ENCODE data around the gene AKR1E2.

Gene AKR1E2

DNA sequence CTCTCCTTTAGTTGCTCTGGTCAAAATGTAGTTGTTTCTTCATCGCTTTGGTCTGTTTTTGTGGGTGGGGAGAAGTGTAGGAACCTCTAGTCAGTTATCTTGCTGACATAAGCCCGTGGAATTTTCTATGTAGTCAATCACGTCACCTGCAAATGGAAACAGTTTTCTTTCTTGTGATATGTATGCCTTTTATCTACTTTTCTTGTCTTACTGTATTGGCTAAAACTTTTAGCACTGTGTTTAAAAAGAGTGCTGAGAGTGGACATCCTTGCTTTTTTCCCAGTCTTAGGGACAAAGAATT, 42.3 kb downstream of the AKR1E2 start:
- DNase-seq (ENCODE audit: insufficient read length, low spot score): no peak
- TF ChIP-seq POLR2A (IDR thresholded peaks at IDR 0.05; ENCODE audit: low read depth, low read length): no peak
- no peak for FAIRE-seq

DNA sequence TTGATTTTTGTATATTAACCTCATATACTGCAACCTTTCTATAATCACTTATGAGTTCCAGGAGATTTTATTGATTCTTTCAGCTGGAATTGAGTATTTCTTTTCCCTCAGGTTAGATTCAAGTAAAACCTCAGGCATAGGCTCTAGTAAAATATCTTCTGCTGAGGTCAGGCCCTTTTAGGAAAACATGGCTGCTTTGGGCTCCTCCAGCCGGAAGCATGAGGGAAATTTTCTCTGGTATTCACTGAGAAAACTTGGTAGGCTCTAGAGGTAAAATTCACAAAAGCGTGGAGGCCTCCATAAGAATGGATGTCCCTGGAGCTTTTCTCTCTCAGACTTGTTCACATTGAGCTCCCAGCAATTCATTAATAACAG, 56.7 kb downstream of the AKR1E2 start:
- FAIRE-seq (no peak), DNase-seq (ENCODE audit: insufficient read length, low spot score) (no peak)
- no peak for TF ChIP-seq POLR2A (IDR thresholded peaks at IDR 0.05; ENCODE audit: low read depth, low read length)

- no peak for FAIRE-seq
- DNase-seq (ENCODE audit: insufficient read length, low spot score): peak; percentile 12
- no peak for TF ChIP-seq POLR2A (IDR thresholded peaks at IDR 0.05; ENCODE audit: low read depth, low read length)
Measured at GRCh38 chr10:4883079-4883739, 57.2 kb downstream of the AKR1E2 start.

- FAIRE-seq (no peak), DNase-seq (ENCODE audit: insufficient read length, low spot score) (no peak)
- no peak for TF ChIP-seq POLR2A (IDR thresholded peaks at IDR 0.05; ENCODE audit: low read depth, low read length)
Measured at GRCh38 chr10:4885162-4885561, 59.2 kb downstream of the AKR1E2 start.

GRCh38 chr10:4887501-4887900, 61.5 kb downstream of the AKR1E2 start:
- DNase-seq (ENCODE audit: insufficient read length, low spot score) (no peak), FAIRE-seq (no peak)
- no peak for TF ChIP-seq POLR2A (IDR thresholded peaks at IDR 0.05; ENCODE audit: low read depth, low read length)

GRCh38 chr10:4888236-4888635, 62.2 kb downstream of the AKR1E2 start:
- FAIRE-seq: no peak
- no peak for TF ChIP-seq POLR2A (IDR thresholded peaks at IDR 0.05; ENCODE audit: low read depth, low read length)
- DNase-seq (ENCODE audit: insufficient read length, low spot score): no peak

DNA sequence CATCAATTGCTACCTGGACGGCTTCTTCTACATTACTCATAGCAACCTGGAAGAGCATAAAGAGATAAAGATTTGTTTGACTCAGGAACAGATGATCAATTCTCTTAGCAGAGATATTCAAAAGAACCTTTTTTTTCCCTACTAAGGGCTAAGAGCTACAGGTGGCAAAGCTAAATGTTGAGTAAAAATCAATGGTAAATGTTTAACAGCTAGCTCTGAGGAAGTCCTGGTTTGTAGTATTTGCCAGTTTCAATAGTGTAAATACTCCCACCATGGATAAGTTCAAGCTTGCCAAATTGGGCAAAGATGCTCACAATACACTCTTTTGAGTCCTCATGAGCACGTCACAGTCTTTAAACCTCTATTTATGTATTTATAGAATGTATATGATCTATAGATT, 64.0 kb downstream of the AKR1E2 start:
- FAIRE-seq: no peak
- no peak for DNase-seq (ENCODE audit: insufficient read length, low spot score)
- TF ChIP-seq POLR2A (IDR thresholded peaks at IDR 0.05; ENCODE audit: low read depth, low read length): no peak

- no peak for FAIRE-seq
- no peak for TF ChIP-seq POLR2A (IDR thresholded peaks at IDR 0.05; ENCODE audit: low read depth, low read length)
Measured at GRCh38 chr10:4892681-4893080, 66.7 kb downstream of the AKR1E2 start.

GRCh38 chr10:4894335-4894734, 68.3 kb downstream of the AKR1E2 start:
- DNase-seq (ENCODE audit: insufficient read length, low spot score): no peak
- no peak for FAIRE-seq
- no peak for TF ChIP-seq POLR2A (IDR thresholded peaks at IDR 0.05; ENCODE audit: low read depth, low read length)

More at GRCh38 chr10:4892681-4893080, 66.7 kb downstream of the AKR1E2 start:
- DNase-seq (ENCODE audit: insufficient read length, low spot score): no peak

Measured in H54 (cell line).